ENCODE data around the gene ZBTB7C. TPM values are rescaled to one million over a fixed set of nuclear protein-coding genes. Genes with fewer than 3 reads are reported as not detected.

Gene ZBTB7C
- total RNA-seq, 2 donors from 2014 or later, result 25.1 to 36.4 TPM

- no peak for DNase-seq
- intact Hi-C loops (cut with DNase I), result no loop called here
- H3K36me3 ChIP-seq, result no peaks in the 10 kb centered on the region
- no peak overlapping the region for H3K9ac ChIP-seq (ENCODE audit: low read depth in 2 of 2, low read length in 2 of 2)
- H3K9me3 ChIP-seq, result no peaks in the 10 kb centered on the region
- H3K4me1 ChIP-seq, result no peaks in the 10 kb centered on the region
- peak overlapping the region; percentile 47 for H3K27ac ChIP-seq
- no peak overlapping the region for H3K4me3 ChIP-seq
- TF ChIP-seq, protein P1, sequence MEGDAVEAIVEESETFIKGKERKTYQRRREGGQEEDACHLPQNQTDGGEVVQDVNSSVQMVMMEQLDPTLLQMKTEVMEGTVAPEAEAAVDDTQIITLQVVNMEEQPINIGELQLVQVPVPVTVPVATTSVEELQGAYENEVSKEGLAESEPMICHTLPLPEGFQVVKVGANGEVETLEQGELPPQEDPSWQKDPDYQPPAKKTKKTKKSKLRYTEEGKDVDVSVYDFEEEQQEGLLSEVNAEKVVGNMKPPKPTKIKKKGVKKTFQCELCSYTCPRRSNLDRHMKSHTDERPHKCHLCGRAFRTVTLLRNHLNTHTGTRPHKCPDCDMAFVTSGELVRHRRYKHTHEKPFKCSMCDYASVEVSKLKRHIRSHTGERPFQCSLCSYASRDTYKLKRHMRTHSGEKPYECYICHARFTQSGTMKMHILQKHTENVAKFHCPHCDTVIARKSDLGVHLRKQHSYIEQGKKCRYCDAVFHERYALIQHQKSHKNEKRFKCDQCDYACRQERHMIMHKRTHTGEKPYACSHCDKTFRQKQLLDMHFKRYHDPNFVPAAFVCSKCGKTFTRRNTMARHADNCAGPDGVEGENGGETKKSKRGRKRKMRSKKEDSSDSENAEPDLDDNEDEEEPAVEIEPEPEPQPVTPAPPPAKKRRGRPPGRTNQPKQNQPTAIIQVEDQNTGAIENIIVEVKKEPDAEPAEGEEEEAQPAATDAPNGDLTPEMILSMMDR (IDR thresholded peaks at IDR 0.05), result no peak
- no peaks in the 10 kb centered on the region for H3K27me3 ChIP-seq
Measured at GRCh38 chr18:48085781-48086487, 323.2 kb downstream of the ZBTB7C start.

DNA sequence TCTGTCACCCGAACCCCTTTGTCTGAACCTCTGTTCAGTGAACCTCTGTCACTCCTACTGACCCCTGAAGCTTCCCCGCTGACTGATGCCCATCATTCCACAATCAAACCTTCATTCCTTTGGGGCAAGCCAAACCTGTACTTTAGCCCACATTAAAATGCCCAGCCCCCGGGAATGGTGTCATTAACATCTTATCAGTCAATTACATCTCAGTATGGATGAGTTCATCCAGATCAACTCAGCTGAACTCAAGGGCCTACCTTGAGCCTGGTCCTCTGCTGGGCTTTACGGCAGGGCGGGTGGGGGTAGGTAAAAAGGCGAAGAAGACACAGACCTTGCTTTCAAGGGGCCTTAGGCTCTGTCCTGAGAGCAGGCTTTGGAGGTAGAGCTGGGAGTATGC lies 324.3 kb downstream of the ZBTB7C start:
- H3K9me3 ChIP-seq, result no peaks in the 10 kb centered on the region
- TF ChIP-seq, protein P1 (IDR thresholded peaks at IDR 0.05), result no peak
- no peak overlapping the region for H3K4me3 ChIP-seq
- no peaks in the 10 kb centered on the region for H3K27me3 ChIP-seq
- intact Hi-C loops (cut with DNase I), result no loop called here
- no peak overlapping the region for H3K9ac ChIP-seq (ENCODE audit: low read depth in 2 of 2, low read length in 2 of 2)
- H3K4me1 ChIP-seq, result no peaks in the 10 kb centered on the region
- peak; percentile 54 for DNase-seq
- no peaks in the 10 kb centered on the region for H3K36me3 ChIP-seq
- H3K27ac ChIP-seq, result peak overlapping the region; percentile 47

DNA sequence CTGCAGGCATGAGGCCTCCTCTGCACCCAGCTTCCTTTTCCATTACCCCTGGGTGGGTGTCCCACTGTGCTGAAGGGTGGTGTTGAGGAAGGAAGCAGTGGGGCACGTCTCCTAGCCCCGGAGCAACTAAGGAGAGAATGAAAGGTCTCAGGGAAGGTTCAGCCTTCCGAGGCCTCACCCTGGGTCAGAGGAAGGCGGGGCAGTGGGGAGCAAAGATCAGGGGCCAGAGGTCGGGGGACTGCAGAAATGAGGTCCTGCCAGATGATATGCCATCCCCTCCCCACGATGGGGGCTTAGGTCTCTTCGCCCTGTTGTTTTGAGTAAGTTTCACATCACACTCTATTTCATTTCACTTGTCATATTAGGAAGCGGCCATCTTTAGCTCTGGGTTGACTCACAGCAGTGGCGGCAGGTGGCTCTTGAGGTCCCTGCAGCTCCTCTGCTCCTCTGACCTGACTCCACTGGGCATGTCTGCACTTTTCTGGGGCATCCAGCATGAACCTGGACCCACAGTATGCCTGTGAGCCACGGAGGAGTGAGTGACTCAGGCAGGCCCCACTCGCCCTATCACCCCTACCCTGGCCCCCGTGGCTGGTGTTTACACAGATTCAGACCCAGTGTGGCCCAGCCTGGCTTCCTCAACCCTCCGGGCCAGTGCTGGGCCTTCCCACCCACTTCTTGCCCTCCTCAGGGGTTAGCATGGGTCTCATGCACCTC lies 325.0 kb downstream of the ZBTB7C start:
- H3K36me3 ChIP-seq, result no peaks in the 10 kb centered on the region
- H3K4me1 ChIP-seq, result no peaks in the 10 kb centered on the region
- H3K4me3 ChIP-seq, result no peak overlapping the region
- no peaks in the 10 kb centered on the region for H3K9me3 ChIP-seq
- H3K9ac ChIP-seq (ENCODE audit: low read depth in 2 of 2, low read length in 2 of 2), result no peak overlapping the region
- no peak overlapping the region for H3K27ac ChIP-seq
- no peaks in the 10 kb centered on the region for H3K27me3 ChIP-seq
- intact Hi-C loops (cut with DNase I), result no loop called here
- peak; percentile 26 for DNase-seq
- TF ChIP-seq, protein P1 (IDR thresholded peaks at IDR 0.05), result no peak

GRCh38 chr18:48080546-48080945 lies 328.6 kb downstream of the ZBTB7C start:
- TF ChIP-seq, protein P1 (IDR thresholded peaks at IDR 0.05), result no peak
- intact Hi-C loops (cut with DNase I), result no loop called here
- H3K27ac ChIP-seq, result no peak overlapping the region
- H3K9ac ChIP-seq (ENCODE audit: low read depth in 2 of 2, low read length in 2 of 2), result no peak overlapping the region
- H3K4me3 ChIP-seq, result no peak overlapping the region
- H3K4me1 ChIP-seq, result no peaks in the 10 kb centered on the region
- no peaks in the 10 kb centered on the region for H3K9me3 ChIP-seq
- no peak for DNase-seq
- H3K36me3 ChIP-seq, result no peaks in the 10 kb centered on the region
- H3K27me3 ChIP-seq, result no peaks in the 10 kb centered on the region

- H3K27ac ChIP-seq, result no peak overlapping the region
- H3K9ac ChIP-seq (ENCODE audit: low read depth in 2 of 2, low read length in 2 of 2), result no peak overlapping the region
- no peak overlapping the region for H3K4me3 ChIP-seq
- no peak for DNase-seq
- no peaks in the 10 kb centered on the region for H3K9me3 ChIP-seq
- intact Hi-C loops (cut with DNase I), result no loop called here
- TF ChIP-seq, protein P1 (IDR thresholded peaks at IDR 0.05), result no peak
- no peaks in the 10 kb centered on the region for H3K4me1 ChIP-seq
- H3K36me3 ChIP-seq, result no peaks in the 10 kb centered on the region
- no peaks in the 10 kb centered on the region for H3K27me3 ChIP-seq
Measured at GRCh38 chr18:48079885-48080284, 329.3 kb downstream of the ZBTB7C start.

Measured in colonic mucosa (tissue), 4 donors.